D721Med (cell line): ENCODE data around the gene ATE1.

Experiments
- DNase-seq: peaks from one replicate; pipeline ENCODE4 v3.0.0; 2011; ENCODE audit warnings: low spot score; ENCODE audit not compliant: insufficient read length
- FAIRE-seq: peaks from 2 replicates; lab custom pipeline; 2011; peaks lifted over from hg19 to GRCh38; lab: Jason Lieb, UNC
- TF ChIP-seq, protein P1 (sequence below): IDR thresholded peaks from 2 replicates; pipeline ENCODE4 v1.5.1; 2012; ENCODE audit warnings: mild to moderate bottlenecking, control low read depth; ENCODE audit not compliant: insufficient read depth; ENCODE audit errors: missing control alignments

The ATE1 gene

DNA sequence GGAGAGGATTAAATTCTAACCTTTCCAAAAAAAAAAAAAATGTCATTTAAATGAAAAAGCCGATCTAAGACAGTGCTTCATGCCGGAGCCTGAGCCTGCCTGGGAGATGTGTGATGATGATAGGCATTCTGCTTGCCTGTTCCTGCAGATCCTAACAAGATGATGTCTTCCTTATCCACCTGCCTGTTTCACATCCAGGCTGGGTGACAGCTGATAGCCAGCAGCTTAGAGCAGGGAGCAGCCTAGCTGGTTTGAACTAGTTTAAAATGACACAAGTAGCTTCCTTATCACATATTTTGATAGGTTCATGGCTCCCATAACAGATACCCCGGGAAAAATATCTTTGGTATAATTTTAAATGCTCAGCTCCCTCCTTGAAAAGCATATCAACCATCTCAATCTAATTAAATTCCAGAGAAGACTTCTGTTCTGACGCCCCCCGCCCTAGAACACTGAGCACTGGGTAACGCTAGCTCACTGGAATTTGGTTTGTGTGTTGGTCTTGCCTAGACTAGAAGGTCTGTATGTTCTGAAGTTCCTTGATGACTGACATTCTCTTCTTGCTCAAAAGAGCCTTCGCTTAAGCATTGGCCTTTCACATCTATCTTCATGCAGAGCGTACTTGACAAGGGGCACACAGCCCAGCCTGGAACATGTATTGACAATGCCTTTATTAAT is 232.7 kb downstream of the ATE1 start:
- FAIRE-seq, result no peak
- no peak for DNase-seq
- TF ChIP-seq, protein P1, sequence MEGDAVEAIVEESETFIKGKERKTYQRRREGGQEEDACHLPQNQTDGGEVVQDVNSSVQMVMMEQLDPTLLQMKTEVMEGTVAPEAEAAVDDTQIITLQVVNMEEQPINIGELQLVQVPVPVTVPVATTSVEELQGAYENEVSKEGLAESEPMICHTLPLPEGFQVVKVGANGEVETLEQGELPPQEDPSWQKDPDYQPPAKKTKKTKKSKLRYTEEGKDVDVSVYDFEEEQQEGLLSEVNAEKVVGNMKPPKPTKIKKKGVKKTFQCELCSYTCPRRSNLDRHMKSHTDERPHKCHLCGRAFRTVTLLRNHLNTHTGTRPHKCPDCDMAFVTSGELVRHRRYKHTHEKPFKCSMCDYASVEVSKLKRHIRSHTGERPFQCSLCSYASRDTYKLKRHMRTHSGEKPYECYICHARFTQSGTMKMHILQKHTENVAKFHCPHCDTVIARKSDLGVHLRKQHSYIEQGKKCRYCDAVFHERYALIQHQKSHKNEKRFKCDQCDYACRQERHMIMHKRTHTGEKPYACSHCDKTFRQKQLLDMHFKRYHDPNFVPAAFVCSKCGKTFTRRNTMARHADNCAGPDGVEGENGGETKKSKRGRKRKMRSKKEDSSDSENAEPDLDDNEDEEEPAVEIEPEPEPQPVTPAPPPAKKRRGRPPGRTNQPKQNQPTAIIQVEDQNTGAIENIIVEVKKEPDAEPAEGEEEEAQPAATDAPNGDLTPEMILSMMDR, result no peak

DNA sequence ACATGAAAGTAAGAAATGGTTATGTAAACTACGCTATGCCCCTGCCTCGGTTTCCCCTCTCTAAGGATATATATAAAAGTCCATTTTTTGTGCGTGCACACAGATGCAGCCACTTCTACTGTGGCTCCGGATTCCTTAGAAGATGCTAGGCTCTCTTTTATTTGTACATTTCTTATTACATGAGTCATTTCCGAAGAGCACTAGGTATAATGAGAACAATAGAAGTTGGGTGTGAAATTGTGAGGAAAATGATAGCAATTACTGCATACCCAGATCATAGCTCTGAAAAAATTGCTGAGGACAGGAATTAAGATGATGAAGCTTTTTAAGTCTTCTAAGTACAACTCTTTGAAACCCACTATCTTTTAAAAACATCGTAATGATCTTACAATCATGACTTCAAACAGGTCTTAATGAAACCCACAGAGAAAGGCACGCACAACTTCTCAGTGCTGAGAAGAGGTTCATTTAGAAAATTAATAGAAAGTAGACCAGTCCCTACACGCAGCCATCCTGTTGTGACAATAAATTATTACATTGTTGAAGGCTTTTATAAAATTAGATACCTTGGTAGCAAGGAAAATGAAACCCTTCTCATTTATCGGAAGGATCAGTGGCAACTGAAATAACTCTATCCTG is 233.4 kb downstream of the ATE1 start:
- TF ChIP-seq, protein P1, result no peak
- DNase-seq, result no peak
- FAIRE-seq, result no peak

DNA sequence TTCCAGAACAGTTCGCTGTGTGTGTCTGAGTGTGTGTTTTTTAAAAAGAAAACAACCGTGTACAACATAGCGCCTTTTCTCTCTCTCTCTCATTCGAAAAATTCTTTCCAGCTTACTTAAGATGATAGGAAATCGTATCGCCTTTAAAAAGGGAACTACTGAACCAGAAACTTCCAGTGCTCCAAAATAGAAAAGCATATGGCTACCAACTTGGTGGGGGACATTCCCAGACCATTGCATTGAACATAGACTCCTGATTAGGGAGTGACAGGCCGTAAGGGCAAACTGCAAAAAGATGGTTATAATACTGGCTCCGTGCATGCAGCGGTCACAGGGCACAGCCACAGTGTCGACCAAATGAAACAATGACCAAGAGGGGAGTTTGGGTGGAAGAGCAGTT is 235.2 kb downstream of the ATE1 start:
- TF ChIP-seq, protein P1, result no peak
- no peak for FAIRE-seq
- DNase-seq, result no peak

DNA sequence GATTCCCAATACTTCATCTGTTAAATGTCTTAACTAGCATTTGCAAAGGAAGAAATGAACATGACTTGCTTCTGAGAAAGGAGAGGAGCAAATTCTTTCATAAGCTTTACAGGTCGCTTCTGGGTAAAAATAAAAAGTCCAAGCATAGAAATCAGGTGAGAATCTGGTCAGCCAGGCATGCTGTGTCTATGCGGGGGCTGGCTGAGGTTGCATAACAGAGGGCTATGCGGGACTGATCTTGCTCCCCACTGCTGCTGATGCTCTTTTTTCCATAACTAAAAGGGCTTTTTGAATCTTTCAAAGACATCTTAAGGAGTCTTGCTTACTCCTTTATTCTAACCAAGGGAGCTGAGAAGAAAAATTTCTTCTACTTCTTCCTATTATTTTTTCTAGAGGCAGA is 236.9 kb downstream of the ATE1 start:
- TF ChIP-seq, protein P1, result no peak
- no peak for DNase-seq
- no peak for FAIRE-seq
